Measurements from ENCODE around the gene SH2D1A. TPM values are rescaled to one million over a fixed set of nuclear protein-coding genes. Genes with fewer than 3 reads are reported as not detected.

The SH2D1A gene
- total RNA-seq, 4 donors from 2014 or later = 1.1 to 2.9 (median 1.8) TPM

GRCh38 chrX:124388562-124388961 is 42.2 kb downstream of the SH2D1A start:
- TF ChIP-seq CTCF (IDR thresholded peaks at IDR 0.05; ENCODE audit: low read depth) = no peak

- TF ChIP-seq CTCF (IDR thresholded peaks at IDR 0.05; ENCODE audit: low read depth) = no peak
Observed at GRCh38 chrX:124392794-124393193, 46.4 kb downstream of the SH2D1A start.

GRCh38 chrX:124393238-124393637 is 46.9 kb downstream of the SH2D1A start:
- TF ChIP-seq CTCF (IDR thresholded peaks at IDR 0.05; ENCODE audit: low read depth) = no peak

GRCh38 chrX:124393659-124394058 is 47.3 kb downstream of the SH2D1A start:
- no peak for TF ChIP-seq CTCF (IDR thresholded peaks at IDR 0.05; ENCODE audit: low read depth)

- TF ChIP-seq CTCF (IDR thresholded peaks at IDR 0.05; ENCODE audit: low read depth) = no peak
Observed at GRCh38 chrX:124395145-124395880, 49.0 kb downstream of the SH2D1A start.

- TF ChIP-seq CTCF (IDR thresholded peaks at IDR 0.05; ENCODE audit: low read depth) = no peak
Observed at GRCh38 chrX:124401696-124402095, 55.3 kb downstream of the SH2D1A start.

GRCh38 chrX:124405868-124406267 is 59.5 kb downstream of the SH2D1A start:
- TF ChIP-seq CTCF (IDR thresholded peaks at IDR 0.05; ENCODE audit: low read depth) = no peak

All from subcutaneous adipose tissue (tissue), 4 donors.